ENCODE measurements around the gene MTMR12. TPM values are rescaled to one million over a fixed set of nuclear protein-coding genes. Genes with fewer than 3 reads are reported as not detected.
A peak's percentile ranks its signal among the peaks of the same experiment; 100 is the strongest.
"Not testable (repeated sequence)": the region's sequence is repeated elsewhere in the genome, so short reads cannot be mapped to it uniquely, and the experiment has no call there.

Gene MTMR12
- total RNA-seq, 2 donors from 2014 or later = 22.1 to 23.5 TPM

- Mint-ChIP-seq H3K27ac (no peak overlapping the region), H3K9me3 (peaks cover 3 to 4% of the 10 kb centered on the region in 2 donors), H3K27me3 (ENCODE audit: low read depth) (peaks cover 6% of the 10 kb centered on the region), H3K36me3 (ENCODE audit: insufficient read depth in 2 of 2) (peaks cover 7 to 16% of the 10 kb centered on the region in 2 donors), H3K4me1 (ENCODE audit: low read depth) (no peaks in the 10 kb centered on the region), H3K4me3 (no peak overlapping the region)
- DNase-seq = no peak
- ATAC-seq (replicated peaks in 1 of 2) = no peak
Observed at GRCh38 chr5:32339198-32339597, 26.5 kb upstream of the MTMR12 start.

DNA sequence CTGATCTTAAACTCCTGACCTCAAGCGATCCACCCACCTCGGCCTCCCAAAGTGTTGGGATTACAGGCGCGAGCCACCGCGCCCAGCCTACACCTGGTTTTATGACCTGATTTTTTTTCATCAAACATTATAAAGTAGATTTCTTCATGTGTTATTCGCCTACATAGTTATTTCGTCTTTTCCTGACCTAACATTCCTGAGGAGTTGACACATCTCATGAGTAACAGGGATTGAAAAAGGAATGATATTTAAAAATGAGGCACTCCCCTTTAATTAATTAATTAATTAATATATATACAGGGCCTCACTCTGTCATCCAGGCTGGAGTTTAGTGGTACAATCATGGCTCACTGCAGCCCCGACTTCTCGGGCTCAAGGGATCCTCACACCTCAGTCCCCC is 20.2 kb upstream of the MTMR12 start:
- Mint-ChIP-seq H3K36me3 (ENCODE audit: insufficient read depth in 2 of 2) (no peaks in the 10 kb centered on the region), H3K4me1 (ENCODE audit: low read depth) (no peaks in the 10 kb centered on the region), H3K4me3 (no peak overlapping the region), H3K27me3 (ENCODE audit: low read depth) (no peaks in the 10 kb centered on the region), H3K9me3 (no peaks in the 10 kb centered on the region), H3K27ac (no peak overlapping the region)
- ATAC-seq (replicated peaks in 1 of 2) = no peak
- no peak for DNase-seq

DNA sequence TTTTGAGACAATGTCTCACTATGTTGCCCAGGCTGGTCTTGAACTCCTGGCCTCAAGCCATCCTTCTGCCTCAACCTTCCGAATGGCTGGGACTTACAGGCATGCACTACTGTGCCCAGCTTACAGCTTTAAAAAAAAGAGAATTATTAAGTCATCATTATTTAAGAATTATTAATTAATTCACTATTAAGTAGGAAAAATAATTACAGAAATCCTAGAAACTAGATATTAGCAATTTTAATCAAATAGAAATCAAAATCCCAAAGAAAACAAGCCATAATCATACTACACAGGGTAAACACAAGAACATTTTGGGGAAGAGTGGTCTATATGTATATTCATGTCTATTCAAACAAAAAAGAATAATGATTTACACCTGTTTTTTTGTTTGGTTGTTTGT is 19.6 kb upstream of the MTMR12 start:
- no peak overlapping the region for H3K27ac Mint-ChIP-seq
- H3K4me3 Mint-ChIP-seq = no peak overlapping the region

GRCh38 chr5:32331935-32332274 is 19.2 kb upstream of the MTMR12 start:
- ATAC-seq (replicated peaks in 1 of 2) = no peak
- Mint-ChIP-seq H3K9me3 (no peaks in the 10 kb centered on the region), H3K4me1 (ENCODE audit: low read depth) (no peaks in the 10 kb centered on the region), H3K36me3 (ENCODE audit: insufficient read depth in 2 of 2) (no peaks in the 10 kb centered on the region), H3K4me3 (no peak overlapping the region), H3K27ac (no peak overlapping the region), H3K27me3 (ENCODE audit: low read depth) (no peaks in the 10 kb centered on the region)
- no peak for DNase-seq

More for the DNA sequence above, 19.6 kb upstream of the MTMR12 start:
- no peak for DNase-seq
- no peaks in the 10 kb centered on the region for H3K9me3 Mint-ChIP-seq
- ATAC-seq (replicated peaks in 1 of 2) = no peak
- no peaks in the 10 kb centered on the region for H3K36me3 Mint-ChIP-seq (ENCODE audit: insufficient read depth in 2 of 2)
- H3K4me1 Mint-ChIP-seq (ENCODE audit: low read depth) = no peaks in the 10 kb centered on the region
- no peaks in the 10 kb centered on the region for H3K27me3 Mint-ChIP-seq (ENCODE audit: low read depth)

- no peak for ATAC-seq (replicated peaks in 1 of 2)
- Mint-ChIP-seq H3K4me1 (ENCODE audit: low read depth) (no peaks in the 10 kb centered on the region), H3K36me3 (ENCODE audit: insufficient read depth in 2 of 2) (no peaks in the 10 kb centered on the region), H3K27me3 (ENCODE audit: low read depth) (no peaks in the 10 kb centered on the region), H3K9me3 (no peaks in the 10 kb centered on the region), H3K27ac (no peak overlapping the region), H3K4me3 (no peak overlapping the region)
- DNase-seq = no peak
Observed at GRCh38 chr5:32331217-32331934, 18.6 kb upstream of the MTMR12 start.

- Mint-ChIP-seq H3K4me3 (no peak overlapping the region), H3K36me3 (ENCODE audit: insufficient read depth in 2 of 2) (no peaks in the 10 kb centered on the region)
Observed at GRCh38 chr5:32330126-32330971, 17.6 kb upstream of the MTMR12 start.

DNA sequence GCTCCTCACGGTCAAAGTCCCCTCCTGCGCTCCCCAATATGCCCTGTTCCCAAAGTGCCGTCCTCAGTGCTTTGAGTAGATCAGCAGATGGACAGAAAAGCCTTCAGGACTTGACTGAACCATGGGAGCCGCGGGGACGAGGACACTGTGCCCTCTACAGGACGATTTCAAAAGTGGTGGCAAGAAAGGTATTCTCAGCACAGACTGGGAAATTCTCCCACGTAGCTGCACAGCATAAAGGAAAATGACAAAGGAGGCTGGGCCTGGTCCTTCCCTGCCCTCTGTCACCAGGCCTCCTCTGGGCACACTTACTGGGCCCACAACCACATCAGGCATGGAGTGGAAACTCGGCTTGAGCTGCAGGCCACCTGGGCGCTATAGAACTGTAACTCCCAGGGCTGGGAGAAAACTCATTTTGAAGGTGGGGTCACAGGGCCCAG is 16.7 kb upstream of the MTMR12 start:
- Mint-ChIP-seq H3K4me1 (ENCODE audit: low read depth) (no peaks in the 10 kb centered on the region), H3K9me3 (no peaks in the 10 kb centered on the region), H3K27ac (no peak overlapping the region), H3K27me3 (ENCODE audit: low read depth) (no peaks in the 10 kb centered on the region), H3K36me3 (ENCODE audit: insufficient read depth in 2 of 2) (no peaks in the 10 kb centered on the region), H3K4me3 (no peak overlapping the region)
- peak; percentile 84 to 90 for ATAC-seq (replicated peaks in 1 of 2)
- DNase-seq = peak; percentile 56 to 62

More at GRCh38 chr5:32330126-32330971, 17.6 kb upstream of the MTMR12 start:
- H3K27me3 Mint-ChIP-seq (ENCODE audit: low read depth) = no peaks in the 10 kb centered on the region
- no peaks in the 10 kb centered on the region for H3K9me3 Mint-ChIP-seq
- no peak overlapping the region for H3K27ac Mint-ChIP-seq
- DNase-seq (no peak), ATAC-seq (replicated peaks in 1 of 2) (no peak)
- H3K4me1 Mint-ChIP-seq (ENCODE audit: low read depth) = no peaks in the 10 kb centered on the region

GRCh38 chr5:32326216-32326772 is 13.6 kb upstream of the MTMR12 start:
- H3K4me1 Mint-ChIP-seq (ENCODE audit: low read depth) = no peaks in the 10 kb centered on the region
- no peak overlapping the region for H3K27ac Mint-ChIP-seq
- no peaks in the 10 kb centered on the region for H3K27me3 Mint-ChIP-seq (ENCODE audit: low read depth)
- ATAC-seq (replicated peaks in 1 of 2) (no peak), DNase-seq (no peak)
- peaks cover 5% of the 10 kb centered on the region in 2 donors for H3K36me3 Mint-ChIP-seq (ENCODE audit: insufficient read depth in 2 of 2)
- H3K9me3 Mint-ChIP-seq = peaks cover 4 to 5% of the 10 kb centered on the region in 2 donors
- no peak overlapping the region for H3K4me3 Mint-ChIP-seq

- H3K9me3 Mint-ChIP-seq = peaks cover 4 to 5% of the 10 kb centered on the region in 2 donors
- no peak overlapping the region for H3K27ac Mint-ChIP-seq
- H3K4me1 Mint-ChIP-seq (ENCODE audit: low read depth) = no peaks in the 10 kb centered on the region
- no peaks in the 10 kb centered on the region for H3K27me3 Mint-ChIP-seq (ENCODE audit: low read depth)
- ATAC-seq (replicated peaks in 1 of 2) = no peak
- no peak overlapping the region for H3K4me3 Mint-ChIP-seq
- H3K36me3 Mint-ChIP-seq (ENCODE audit: insufficient read depth in 2 of 2) = peaks cover 5% of the 10 kb centered on the region in 2 donors
- no peak for DNase-seq
Observed at GRCh38 chr5:32325616-32326015, 12.9 kb upstream of the MTMR12 start.

- peaks cover 5% of the 10 kb centered on the region in 2 donors for H3K36me3 Mint-ChIP-seq (ENCODE audit: insufficient read depth in 2 of 2)
- ATAC-seq (replicated peaks in 1 of 2) = no peak
- no peak for DNase-seq
- H3K4me1 Mint-ChIP-seq (ENCODE audit: low read depth) = no peaks in the 10 kb centered on the region
- peaks cover 4 to 5% of the 10 kb centered on the region in 2 donors for H3K9me3 Mint-ChIP-seq
- H3K4me3 Mint-ChIP-seq = no peak overlapping the region
- H3K27me3 Mint-ChIP-seq (ENCODE audit: low read depth) = no peaks in the 10 kb centered on the region
- H3K27ac Mint-ChIP-seq = no peak overlapping the region
Observed at GRCh38 chr5:32325062-32325461, 12.3 kb upstream of the MTMR12 start.

- ATAC-seq (replicated peaks in 1 of 2) (no peak), DNase-seq (no peak)
- Mint-ChIP-seq H3K4me3 (no peak overlapping the region), H3K27ac (no peak overlapping the region), H3K9me3 (peaks cover 4 to 5% of the 10 kb centered on the region in 2 donors), H3K36me3 (ENCODE audit: insufficient read depth in 2 of 2) (peaks cover 5% of the 10 kb centered on the region in 2 donors), H3K27me3 (ENCODE audit: low read depth) (no peaks in the 10 kb centered on the region), H3K4me1 (ENCODE audit: low read depth) (no peaks in the 10 kb centered on the region)
Observed at GRCh38 chr5:32323741-32324140, 11.0 kb upstream of the MTMR12 start.

DNA sequence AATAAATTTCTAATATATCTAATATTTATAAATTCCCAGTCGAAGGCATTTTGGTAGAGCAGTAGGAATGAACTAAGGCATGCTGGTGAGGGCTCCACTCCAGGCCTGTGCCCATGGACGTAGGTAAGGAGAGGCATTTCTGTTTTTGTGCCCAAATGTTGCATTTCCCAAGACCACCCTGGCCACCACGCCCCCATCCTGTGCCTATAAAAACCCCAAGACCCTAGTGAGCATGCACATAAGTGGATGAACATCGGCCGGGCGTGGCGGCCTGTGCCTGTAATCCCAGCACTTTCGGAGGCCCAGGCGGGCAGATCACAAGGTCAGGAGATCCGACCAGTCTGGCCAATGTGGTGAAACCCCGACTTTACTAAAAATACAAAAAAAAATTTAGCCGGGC is 10.1 kb upstream of the MTMR12 start:
- H3K9me3 Mint-ChIP-seq = peaks cover 4 to 5% of the 10 kb centered on the region in 2 donors
- no peak for ATAC-seq (replicated peaks in 1 of 2)
- H3K27ac Mint-ChIP-seq = no peak overlapping the region
- H3K4me1 Mint-ChIP-seq (ENCODE audit: low read depth) = no peaks in the 10 kb centered on the region
- H3K36me3 Mint-ChIP-seq (ENCODE audit: insufficient read depth in 2 of 2) = peaks cover 5% of the 10 kb centered on the region in 2 donors
- no peak overlapping the region for H3K4me3 Mint-ChIP-seq
- no peaks in the 10 kb centered on the region for H3K27me3 Mint-ChIP-seq (ENCODE audit: low read depth)
- no peak for DNase-seq

- not testable (repeated sequence) for H3K27ac Mint-ChIP-seq; H3K4me3 Mint-ChIP-seq; H3K4me1 Mint-ChIP-seq (ENCODE audit: low read depth); H3K36me3 Mint-ChIP-seq (ENCODE audit: insufficient read depth in 2 of 2); H3K27me3 Mint-ChIP-seq (ENCODE audit: low read depth); ATAC-seq (replicated peaks in 1 of 2); H3K9me3 Mint-ChIP-seq; DNase-seq
Observed at GRCh38 chr5:32321787-32322186, 9.0 kb upstream of the MTMR12 start.
